Suprapubic skin (tissue), 4 donors: ENCODE data around the gene TPSAB1. TPM values are rescaled to one million over a fixed set of nuclear protein-coding genes. Genes with fewer than 3 reads are reported as not detected.
"Not testable (repeated sequence)": the region's sequence is repeated elsewhere in the genome, so short reads cannot be mapped to it uniquely, and the experiment has no call there.

Experiments
- DNase-seq, 2 donors: peaks; one replicate each; pipeline ENCODE4 v3.0.0-alpha.2; 2019; ENCODE audit warnings: low spot score in 2 of 2
- H3K27ac ChIP-seq: fragments of 200-600 bp; sonication (generic); one replicate; pipeline ENCODE4 v1.5.1; 2019
- H3K27me3 ChIP-seq: fragments of 200-600 bp; sonication (generic); one replicate; pipeline ENCODE4 v1.5.1; 2019
- H3K36me3 ChIP-seq: fragments of 200-600 bp; sonication (generic); one replicate; pipeline ENCODE4 v1.5.1; 2019
- H3K4me1 ChIP-seq: fragments of 200-600 bp; sonication (generic); one replicate; pipeline ENCODE4 v1.5.1; 2019
- H3K4me3 ChIP-seq: fragments of 200-600 bp; sonication (generic); one replicate; pipeline ENCODE4 v1.5.1; 2019; ENCODE audit warnings: mild to moderate bottlenecking
- H3K9me3 ChIP-seq: fragments of 200-600 bp; sonication (generic); one replicate; pipeline ENCODE4 v1.5.1; 2019
- EP300 ChIP-seq: sonication (generic); formaldehyde crosslinking; IDR thresholded peaks from one replicate; pipeline ENCODE4 v1.6.1; 2017; ENCODE audit warnings: antibody characterized with exemption
- POLR2A ChIP-seq, 2 donors: fragments of 450-650 bp; IDR thresholded peaks; one replicate each; pipeline ENCODE4 v1.6.1; 2017; ENCODE audit warnings: antibody characterized with exemption in 2 of 2, mild to moderate bottlenecking in 2 of 2, moderate library complexity in 2 of 2
- POLR2AphosphoS5 ChIP-seq, 3 donors: sonication (generic); formaldehyde crosslinking; IDR thresholded peaks; one replicate each; pipeline ENCODE4 v1.6.1; 2017; ENCODE audit warnings: antibody characterized with exemption in 3 of 3
- WGBS: methylation state at CpG from one replicate; pipeline ENCODE4 v1.1.5; 2018; 5-methylcytosine and 5-hydroxymethylcytosine counted together
- total RNA-seq, 4 donors: library from RNA; depleted of rRNA; stranded (reverse); fragments of >200 nt; gene quantifications; one replicate each; pipeline ENCODE4 v1.1.0, GENCODE V29; 2016
- TF ChIP-seq, protein P1 (sequence below), 2 donors: fragments of 200-600 bp in 1 of 2; fragments of 450-650 bp in 1 of 2; sonication (generic) in 1 of 2; IDR thresholded peaks; one replicate each; pipeline ENCODE4 v1.5.1; 2016 to 2019; ENCODE audit warnings: antibody characterized with exemption in 2 of 2, mild to moderate bottlenecking in 1 of 2, moderate library complexity in 1 of 2

Gene TPSAB1
- total RNA-seq, 4 donors from 2014 or later = 6.0 to 36.8 (median 16.5) TPM

DNA sequence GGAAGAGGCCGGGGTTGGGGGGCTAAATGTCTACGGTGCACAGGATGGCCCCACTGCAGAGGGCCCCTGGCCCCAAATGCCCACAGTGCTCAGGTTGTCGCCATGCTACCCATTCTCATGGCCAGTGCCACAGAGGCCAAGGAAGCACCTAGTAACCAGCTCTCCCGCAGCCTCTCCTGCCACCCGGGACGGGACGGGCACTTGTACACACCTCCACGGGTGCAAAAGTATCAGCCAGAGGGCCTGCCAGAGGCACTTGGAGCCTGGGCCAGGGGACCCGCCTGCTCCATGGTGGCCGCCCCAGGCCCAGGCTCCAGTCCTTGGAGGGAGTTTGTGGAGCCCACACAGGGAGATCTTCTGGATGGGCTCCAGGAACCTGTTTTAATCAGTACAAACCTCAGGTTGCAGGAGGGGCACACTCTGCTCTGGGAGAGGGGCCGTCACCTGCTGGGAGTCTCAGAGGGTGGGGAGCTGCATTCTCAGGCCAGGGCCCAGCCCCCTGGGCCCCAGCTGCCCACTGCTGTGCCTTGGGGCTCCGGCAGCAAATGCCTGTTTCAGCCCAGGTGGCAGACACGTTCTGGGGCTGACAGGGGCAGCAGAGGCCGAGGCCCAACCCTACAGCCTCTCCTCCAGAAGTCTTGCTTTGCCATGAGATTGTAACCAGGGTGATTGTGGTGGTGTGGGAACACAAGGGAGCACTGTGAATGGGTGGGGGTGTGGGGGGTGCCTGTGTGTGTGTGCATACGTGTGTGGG lies 23.3 kb downstream of the TPSAB1 start:
- peaks cover 7% of the 10 kb centered on the region for H3K4me1 ChIP-seq
- H3K9me3 ChIP-seq = no peaks in the 10 kb centered on the region
- no peak overlapping the region for H3K27ac ChIP-seq
- H3K27me3 ChIP-seq = peaks cover 64% of the 10 kb centered on the region
- TF ChIP-seq POLR2A (IDR thresholded peaks at IDR 0.05) (no peak), EP300 (no peak), POLR2AphosphoS5 (IDR thresholded peaks at IDR 0.05) (no peak)
- TF ChIP-seq, protein P1, sequence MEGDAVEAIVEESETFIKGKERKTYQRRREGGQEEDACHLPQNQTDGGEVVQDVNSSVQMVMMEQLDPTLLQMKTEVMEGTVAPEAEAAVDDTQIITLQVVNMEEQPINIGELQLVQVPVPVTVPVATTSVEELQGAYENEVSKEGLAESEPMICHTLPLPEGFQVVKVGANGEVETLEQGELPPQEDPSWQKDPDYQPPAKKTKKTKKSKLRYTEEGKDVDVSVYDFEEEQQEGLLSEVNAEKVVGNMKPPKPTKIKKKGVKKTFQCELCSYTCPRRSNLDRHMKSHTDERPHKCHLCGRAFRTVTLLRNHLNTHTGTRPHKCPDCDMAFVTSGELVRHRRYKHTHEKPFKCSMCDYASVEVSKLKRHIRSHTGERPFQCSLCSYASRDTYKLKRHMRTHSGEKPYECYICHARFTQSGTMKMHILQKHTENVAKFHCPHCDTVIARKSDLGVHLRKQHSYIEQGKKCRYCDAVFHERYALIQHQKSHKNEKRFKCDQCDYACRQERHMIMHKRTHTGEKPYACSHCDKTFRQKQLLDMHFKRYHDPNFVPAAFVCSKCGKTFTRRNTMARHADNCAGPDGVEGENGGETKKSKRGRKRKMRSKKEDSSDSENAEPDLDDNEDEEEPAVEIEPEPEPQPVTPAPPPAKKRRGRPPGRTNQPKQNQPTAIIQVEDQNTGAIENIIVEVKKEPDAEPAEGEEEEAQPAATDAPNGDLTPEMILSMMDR (IDR thresholded peaks at IDR 0.05) = no peak
- WGBS = 68% methylated on average over 9 of the region's 15 CpGs
- H3K36me3 ChIP-seq = no peaks in the 10 kb centered on the region
- peak in 1 of 2 donors; percentile 46 for DNase-seq
- no peak overlapping the region for H3K4me3 ChIP-seq

DNA sequence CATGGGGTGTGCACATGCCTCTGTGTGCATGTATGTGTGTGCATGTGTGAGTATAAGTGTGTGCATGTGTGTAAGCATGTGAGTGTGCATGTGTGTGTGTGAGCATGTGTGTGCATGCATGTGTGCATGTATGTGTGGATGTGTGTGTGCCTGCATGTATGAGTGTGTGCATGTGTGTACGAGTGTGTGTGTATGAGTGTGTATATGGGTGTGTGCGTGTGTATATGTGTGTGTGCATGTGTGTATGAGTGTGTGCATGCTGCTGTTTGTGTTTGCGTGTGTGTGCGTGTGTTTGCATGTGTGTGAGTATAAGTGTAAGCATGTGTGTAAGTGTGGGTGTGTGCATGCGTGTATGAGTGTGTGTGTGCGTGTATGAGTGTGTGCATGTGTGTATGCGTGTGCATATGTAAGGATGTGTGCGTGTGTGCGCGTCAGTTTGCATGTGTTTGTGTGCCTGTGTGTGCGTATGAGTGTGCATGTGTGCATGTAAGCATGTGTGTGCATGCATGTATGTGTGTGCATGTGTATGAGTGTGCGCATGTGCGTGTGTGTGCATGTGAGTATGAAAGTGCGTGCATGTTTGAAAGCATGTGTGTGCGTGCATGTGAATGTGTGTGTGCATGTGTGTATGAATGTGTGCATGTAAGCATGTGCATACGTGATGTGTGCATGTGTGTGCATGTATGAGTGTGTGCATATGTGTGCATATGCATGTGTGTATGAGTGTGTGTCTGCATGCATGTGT lies 24.0 kb downstream of the TPSAB1 start:
- no peak overlapping the region for H3K4me3 ChIP-seq
- peaks cover 58% of the 10 kb centered on the region for H3K27me3 ChIP-seq
- no peaks in the 10 kb centered on the region for H3K9me3 ChIP-seq
- no peak overlapping the region for H3K27ac ChIP-seq
- WGBS = 83% methylated on average over 16 of the region's 16 CpGs
- TF ChIP-seq EP300 (no peak), POLR2AphosphoS5 (IDR thresholded peaks at IDR 0.05) (no peak), POLR2A (IDR thresholded peaks at IDR 0.05) (no peak)
- TF ChIP-seq, protein P1 (IDR thresholded peaks at IDR 0.05) = no peak
- DNase-seq = no peak
- no peaks in the 10 kb centered on the region for H3K4me1 ChIP-seq
- H3K36me3 ChIP-seq = no peaks in the 10 kb centered on the region

DNA sequence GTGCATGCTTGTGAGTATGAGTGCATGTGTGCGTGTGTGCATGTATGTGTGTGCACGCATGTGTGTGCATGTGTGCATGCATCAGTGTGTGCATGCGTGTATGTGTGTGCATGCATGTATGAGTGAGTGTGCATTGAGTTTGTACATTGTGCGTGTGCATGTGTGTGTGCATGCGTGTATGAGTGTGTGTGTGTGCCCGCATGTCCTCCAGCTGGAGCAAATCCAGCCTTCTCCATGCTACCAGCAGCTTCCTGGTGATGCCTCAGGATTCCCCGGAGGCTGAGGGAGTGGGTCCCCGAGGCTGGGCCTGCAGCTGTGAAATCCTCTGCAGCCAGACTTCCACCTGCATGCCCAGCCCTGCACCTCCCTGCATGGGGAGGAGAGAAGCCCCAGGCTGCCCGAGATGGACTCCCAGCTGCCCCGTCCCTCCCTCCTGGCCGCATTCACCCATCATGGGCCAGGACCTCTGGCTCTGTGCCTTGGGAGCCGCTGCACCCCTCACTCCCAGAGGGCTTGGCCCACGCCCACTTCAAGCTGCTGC lies 24.7 kb downstream of the TPSAB1 start:
- Histone ChIP-seq H3K4me3 (no peak overlapping the region), H3K4me1 (no peaks in the 10 kb centered on the region), H3K36me3 (no peaks in the 10 kb centered on the region), H3K27me3 (peaks cover 54% of the 10 kb centered on the region), H3K9me3 (no peaks in the 10 kb centered on the region), H3K27ac (no peak overlapping the region)
- peak in 1 of 2 donors; percentile 55 for DNase-seq
- 60% methylated on average over 10 of the region's 13 CpGs for WGBS
- TF ChIP-seq POLR2AphosphoS5 (IDR thresholded peaks at IDR 0.05) (no peak), EP300 (no peak), POLR2A (IDR thresholded peaks at IDR 0.05) (no peak)
- TF ChIP-seq, protein P1 (IDR thresholded peaks at IDR 0.05) = no peak

DNA sequence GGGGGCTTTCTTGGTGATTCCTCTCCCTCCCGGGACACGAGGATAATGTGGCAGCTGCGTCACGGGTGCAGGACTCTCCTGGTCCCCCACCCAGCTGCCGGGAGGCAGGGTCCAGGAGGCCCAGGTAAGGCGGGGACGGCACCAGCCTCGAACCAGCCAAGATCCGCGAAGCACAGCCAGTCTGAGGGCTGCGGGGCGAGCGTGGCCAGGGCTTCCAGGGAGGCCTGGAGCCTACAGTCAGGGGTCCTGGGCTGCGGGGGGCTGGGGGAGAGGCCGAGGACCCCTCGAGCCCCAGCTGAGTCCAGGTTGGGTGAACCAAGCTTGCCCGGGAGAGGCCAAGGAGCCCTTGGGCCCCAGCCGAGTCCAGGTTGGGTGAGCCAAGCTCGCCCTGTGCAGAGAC lies 25.3 kb downstream of the TPSAB1 start:
- TF ChIP-seq POLR2A (IDR thresholded peaks at IDR 0.05) (no peak), POLR2AphosphoS5 (IDR thresholded peaks at IDR 0.05) (no peak), EP300 (no peak)
- TF ChIP-seq, protein P1 (IDR thresholded peaks at IDR 0.05) = no peak
- no peaks in the 10 kb centered on the region for H3K36me3 ChIP-seq

DNA sequence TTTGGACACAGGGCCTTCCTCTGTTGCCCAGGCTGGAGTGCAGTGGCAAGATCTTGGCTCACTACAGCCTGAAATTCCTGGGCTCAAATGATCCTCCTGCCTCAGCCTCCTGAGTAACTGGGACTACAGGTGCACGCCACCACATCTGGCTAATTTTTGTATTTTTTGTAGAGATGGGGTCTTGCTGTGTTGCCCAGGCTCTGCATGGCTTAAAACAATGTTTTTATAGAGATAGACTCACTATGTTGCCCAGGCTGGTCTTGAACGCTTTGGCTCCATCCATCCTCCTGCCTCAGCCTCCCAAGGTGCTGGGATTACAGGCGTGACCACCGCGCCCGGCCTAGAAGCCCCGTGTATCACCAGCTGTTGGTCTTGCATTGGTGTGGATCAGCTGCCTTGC lies 28.9 kb downstream of the TPSAB1 start:
- H3K27me3 ChIP-seq = peaks cover 33% of the 10 kb centered on the region
- H3K4me1 ChIP-seq, H3K9me3 ChIP-seq, H3K27ac ChIP-seq, H3K36me3 ChIP-seq, H3K4me3 ChIP-seq: not testable (repeated sequence)
- WGBS = 98% methylated on average over 7 of the region's 7 CpGs
- peak in 1 of 2 donors; percentile 37 for DNase-seq

More for the DNA sequence above, 25.3 kb downstream of the TPSAB1 start:
- Histone ChIP-seq H3K9me3 (no peaks in the 10 kb centered on the region), H3K27me3 (peaks cover 47% of the 10 kb centered on the region), H3K4me3 (no peak overlapping the region), H3K4me1 (no peaks in the 10 kb centered on the region), H3K27ac (no peak overlapping the region)
- WGBS = 77% methylated on average over 4 of the region's 19 CpGs
- peak in 1 of 2 donors; percentile 40 for DNase-seq
